Activated CD8-positive, alpha-beta memory T cell treated with anti-CD3 and anti-CD28 coated beads, Interleukin-2, amount 50 U/mL, for 24 hours (primary cell): ENCODE data around the gene CBLB.
"Not testable (repeated sequence)": the region's sequence is repeated elsewhere in the genome, so short reads cannot be mapped to it uniquely, and the experiment has no call there.

Experiments
- DNase-seq: peaks from one replicate; pipeline ENCODE4 v3.0.0-alpha.2; 2020; ENCODE audit errors: extremely low read depth

CBLB gene

DNA sequence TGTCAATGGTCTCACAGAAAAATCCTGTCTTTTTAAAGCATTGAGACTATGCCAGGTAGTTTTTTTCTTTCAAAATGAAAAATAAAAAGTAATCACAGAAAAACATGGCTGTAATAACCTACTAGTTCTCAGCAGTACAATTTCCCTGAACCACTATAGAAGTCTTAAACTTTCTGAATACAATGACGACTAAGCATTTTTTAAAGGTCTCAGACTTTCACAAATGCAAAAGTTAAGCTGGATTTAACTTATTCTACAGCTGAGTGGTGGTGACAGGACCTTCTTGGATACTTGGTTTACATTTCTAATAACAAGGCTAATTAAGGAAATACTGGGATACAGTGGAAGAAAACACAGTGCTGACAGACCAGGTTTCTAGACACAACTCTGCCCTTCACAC is 81.8 kb downstream of the CBLB start:
- DNase-seq: no peak

- no peak for DNase-seq
Measured at GRCh38 chr3:105786241-105786640, 82.6 kb downstream of the CBLB start.

DNA sequence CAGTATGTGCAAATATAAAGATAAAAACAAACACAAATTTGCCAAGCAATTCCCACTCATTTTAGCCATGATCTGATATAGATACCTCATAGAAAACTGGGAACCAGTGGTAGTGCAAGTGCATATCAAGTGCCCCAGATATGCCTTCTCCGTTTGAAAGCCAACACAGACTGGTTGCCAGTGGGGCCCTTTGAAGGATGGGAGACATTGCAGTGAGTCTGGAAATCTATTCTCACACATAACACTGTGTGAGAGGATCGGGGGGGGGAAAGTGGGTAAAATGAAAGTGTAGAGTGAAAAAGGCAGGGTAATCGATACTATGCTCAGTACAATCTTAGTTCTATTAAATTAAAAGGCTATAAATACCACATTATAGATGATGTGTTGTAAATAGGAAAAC is 83.0 kb downstream of the CBLB start:
- DNase-seq: no peak

GRCh38 chr3:105783631-105784030 is 85.2 kb downstream of the CBLB start:
- DNase-seq: no peak

GRCh38 chr3:105781871-105782270 is 86.9 kb downstream of the CBLB start:
- no peak for DNase-seq

- no peak for DNase-seq
Measured at GRCh38 chr3:105780107-105780506, 88.7 kb downstream of the CBLB start.

GRCh38 chr3:105775368-105775767 is 93.4 kb downstream of the CBLB start:
- DNase-seq: no peak

- DNase-seq: no peak
Measured at GRCh38 chr3:105774444-105775180, 94.2 kb downstream of the CBLB start.

DNA sequence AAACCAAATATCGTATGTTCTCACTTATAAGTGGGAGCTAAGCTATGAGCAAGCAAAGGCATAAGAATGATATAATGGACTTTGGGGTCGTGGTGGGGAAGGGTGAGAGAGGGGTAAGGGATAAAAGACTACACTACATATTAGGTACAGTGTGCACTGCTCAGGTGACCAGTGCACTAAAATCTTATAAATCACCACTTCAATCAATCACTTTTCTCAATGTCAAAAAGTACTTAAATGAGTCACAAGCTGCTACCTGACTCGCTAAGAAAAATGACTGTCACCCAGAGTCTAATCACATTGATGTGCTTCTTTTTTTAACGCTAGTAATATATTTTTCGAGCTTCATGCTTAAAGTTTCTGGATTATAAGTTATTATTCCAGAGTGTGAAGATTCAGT is 95.5 kb downstream of the CBLB start:
- no peak for DNase-seq

DNA sequence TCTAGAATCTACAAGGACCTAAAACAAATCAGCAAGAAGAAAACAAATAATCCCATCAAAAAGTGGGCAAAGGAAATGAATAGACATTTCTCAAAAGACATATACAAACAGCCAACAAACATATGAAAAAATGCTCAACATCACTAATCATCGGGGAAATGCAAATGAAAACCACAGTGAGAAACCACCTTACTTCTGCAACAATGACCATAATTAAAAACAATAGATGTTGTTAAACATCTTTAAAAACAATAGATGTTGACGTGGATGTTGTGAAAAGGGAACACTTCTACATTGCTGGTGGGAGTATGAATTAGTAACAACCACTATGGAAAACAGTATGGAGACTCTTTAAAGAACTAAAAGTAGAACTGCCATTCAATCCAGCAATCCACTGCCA is 96.2 kb downstream of the CBLB start:
- no peak for DNase-seq

- DNase-seq: no peak
Measured at GRCh38 chr3:105771392-105771791, 97.4 kb downstream of the CBLB start.

- no peak for DNase-seq
Measured at GRCh38 chr3:105770410-105770809, 98.4 kb downstream of the CBLB start.

DNA sequence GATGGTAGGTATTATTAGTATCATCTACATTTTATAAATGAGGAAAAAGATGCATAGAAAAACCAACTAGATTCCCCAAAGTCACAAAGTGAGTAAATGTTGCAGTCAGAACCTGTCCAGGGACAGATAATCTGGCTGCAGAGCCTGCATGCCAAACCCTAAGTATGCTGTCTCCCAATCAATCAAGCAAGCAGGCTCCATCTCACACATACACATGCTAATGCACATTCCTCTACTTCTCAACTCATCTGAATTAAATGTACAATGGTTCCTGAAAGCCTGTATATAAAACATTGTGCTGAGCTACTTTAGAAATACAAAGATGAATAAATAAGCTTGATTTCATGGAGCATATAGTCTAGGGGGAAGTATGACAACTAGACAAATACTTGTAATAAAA is 101.0 kb downstream of the CBLB start:
- no peak for DNase-seq

DNA sequence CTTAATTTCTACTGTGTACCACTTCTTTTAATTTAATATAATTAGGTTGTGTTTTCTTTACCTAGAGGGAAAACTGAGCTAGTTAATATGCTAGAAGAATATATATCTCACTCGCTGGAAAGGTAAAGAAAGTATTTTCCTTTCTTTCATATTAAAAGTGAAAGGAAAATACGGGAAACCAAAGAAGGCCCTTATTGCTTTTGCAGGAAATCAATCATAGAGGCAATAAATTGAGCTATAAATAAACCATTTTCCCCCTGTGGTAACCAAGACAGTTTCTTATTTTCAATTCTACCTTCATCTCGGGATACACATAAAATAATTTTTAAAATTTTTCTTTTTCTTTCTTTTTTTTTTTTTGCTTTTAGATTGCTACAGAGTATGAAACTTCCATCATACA is 101.6 kb downstream of the CBLB start:
- no peak for DNase-seq

- DNase-seq: no peak
Measured at GRCh38 chr3:105765308-105765639, 103.5 kb downstream of the CBLB start.

DNA sequence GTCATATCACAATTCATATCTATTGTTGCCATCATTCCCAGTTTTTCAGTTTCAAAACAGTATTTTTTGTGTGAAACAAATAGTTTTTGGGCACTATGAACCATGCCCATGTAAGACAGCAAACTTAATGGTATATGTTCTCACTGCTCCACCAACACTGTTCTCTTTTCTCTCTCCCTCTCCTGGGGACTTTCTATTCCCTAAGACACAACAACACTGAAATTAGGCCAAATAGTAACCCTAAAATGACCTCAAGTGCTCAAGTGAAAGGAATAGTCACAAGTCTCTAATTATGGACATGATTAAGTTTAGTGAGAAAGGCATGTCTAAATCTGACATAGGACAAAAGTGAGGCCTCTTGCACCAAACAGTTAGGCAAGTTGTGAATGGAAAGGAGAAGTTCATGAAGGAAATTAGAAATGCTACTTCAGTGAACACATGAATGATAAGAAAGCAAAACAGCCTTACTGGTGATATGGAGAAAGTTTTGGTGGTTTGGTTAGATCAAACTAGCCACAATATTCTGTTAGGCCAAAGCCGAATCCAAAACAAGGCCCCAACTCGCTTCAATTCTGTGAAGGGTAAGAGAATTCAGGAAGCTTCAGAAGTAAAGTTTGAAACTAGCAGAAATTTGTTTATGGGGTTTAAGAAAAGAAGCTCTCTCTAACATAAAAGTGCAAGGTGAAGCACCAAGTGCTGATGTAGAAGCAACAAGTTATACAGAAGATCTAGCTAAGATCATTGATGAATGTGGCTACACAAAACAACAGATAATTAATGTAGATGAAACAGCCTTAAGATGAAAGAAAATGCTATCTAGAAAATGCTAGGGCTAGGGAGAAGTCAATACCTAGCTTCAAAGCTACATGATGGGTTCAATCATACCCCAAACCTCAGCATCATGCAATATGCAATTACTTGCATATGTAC is 104.2 kb downstream of the CBLB start:
- no peak for DNase-seq

DNA sequence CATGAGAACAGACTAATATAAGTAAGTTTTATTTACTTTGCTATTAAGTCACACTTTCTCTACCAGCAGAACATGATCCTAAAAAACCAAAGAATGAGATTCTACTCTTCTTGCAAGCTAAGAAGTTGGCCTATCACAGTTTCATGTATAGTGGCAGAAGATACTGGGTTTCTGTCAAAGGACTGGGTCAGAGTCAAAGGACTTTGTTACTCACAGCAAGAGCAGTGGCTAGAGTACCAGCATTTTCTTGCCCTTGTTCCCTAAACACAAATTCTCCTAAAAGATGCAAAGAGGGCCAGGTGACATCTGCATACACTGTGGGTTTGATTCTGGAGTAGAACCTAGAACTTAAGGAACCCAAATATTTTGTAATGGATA is 105.2 kb downstream of the CBLB start:
- DNase-seq: no peak

GRCh38 chr3:105762749-105763658 is 105.8 kb downstream of the CBLB start:
- DNase-seq: no peak

DNA sequence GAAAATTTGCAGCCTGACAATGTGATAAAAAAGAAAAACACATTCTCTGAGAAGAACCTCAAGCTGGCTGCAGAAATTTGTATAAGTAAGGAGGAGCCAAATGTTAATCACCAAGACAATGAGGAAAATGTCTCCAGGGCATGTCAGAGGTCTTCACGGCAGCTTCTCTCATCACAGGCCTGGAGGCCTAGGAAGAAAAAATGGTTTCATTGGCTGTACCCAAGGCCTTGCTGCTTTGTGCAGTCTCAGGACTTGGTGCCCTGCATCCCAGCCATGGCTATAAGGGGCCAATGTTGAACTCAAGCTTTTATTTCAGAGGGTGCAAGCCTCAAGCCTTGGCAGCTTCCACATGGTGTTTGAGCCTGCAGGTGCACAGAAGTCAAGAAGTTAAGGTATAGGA is 106.6 kb downstream of the CBLB start:
- DNase-seq: not testable (repeated sequence)

DNA sequence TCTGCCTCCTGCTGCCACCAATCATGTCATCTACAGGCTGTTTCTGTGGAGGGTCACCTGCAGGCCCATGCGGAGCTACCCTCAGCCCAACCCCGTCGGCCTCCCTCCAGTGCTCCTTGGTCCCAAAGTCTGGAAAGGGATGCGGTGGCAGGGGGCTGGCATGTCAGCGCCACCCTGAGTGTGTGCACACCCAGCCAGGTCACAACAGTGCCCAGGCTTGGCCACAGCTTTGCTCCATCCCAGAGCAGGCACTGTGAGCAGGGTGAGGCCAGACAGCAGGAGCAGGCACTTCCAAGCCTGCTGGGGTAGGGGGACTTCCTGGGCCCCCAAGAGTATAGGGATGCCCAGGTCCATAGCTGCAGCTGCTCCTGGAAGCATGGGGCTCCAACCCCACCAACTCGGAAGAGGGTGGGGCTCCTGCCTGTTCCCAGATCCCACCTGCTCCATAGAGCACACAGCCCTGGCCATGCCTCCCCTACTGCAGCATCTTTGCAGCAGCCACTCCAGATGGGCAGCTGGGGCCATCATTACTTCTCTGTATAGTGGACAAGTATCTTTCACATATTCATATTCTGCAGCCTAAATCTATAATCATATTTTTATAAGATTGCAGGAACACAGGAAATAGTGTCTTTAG is 109.3 kb downstream of the CBLB start:
- no peak for DNase-seq

DNA sequence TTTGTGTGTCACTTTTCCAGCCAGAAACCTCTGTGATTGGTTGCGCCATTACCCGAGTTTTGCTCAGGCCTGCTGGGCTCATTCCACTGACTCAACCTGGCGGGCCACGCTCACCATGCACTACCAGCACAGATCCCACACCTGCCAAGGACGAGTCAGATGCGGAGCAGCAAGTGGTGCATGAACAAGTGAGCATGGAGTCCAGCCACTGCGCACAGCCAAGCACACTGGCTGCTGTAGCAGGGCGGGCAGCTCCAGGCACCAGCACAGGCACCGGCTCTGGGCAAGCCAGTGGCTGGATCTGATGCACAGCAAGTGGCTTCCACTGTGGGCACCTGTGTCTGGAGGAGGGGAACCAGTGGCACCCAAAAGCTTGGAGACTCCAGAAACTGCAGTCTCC is 110.4 kb downstream of the CBLB start:
- no peak for DNase-seq
